Activated naive CD4-positive, alpha-beta T cell (primary cell): Measurements from ENCODE around the gene POLR1C.
A peak's percentile ranks its signal among the peaks of the same experiment; 100 is the strongest.
"Not testable (repeated sequence)": the region's sequence is repeated elsewhere in the genome, so short reads cannot be mapped to it uniquely, and the experiment has no call there.

Source experiments
- DNase-seq, 4 experiments: peaks; one replicate each; lab custom pipeline; 2025; lab: John Stamatoyannopoulos, UW

Gene POLR1C

GRCh38 chr6:43509984-43510826 lies 6.7 kb upstream of the POLR1C start, which contains the start of gene LRRC73:
Gene LRRC73 (minus strand): TSS chr6:43510346. CDS start chr6:43509785, 561 bp downstream.
- peak in 3 of 4 experiments; percentile 36 to 63 (median 40) for DNase-seq

- no peak for DNase-seq
Measured at GRCh38 chr6:43510827-43511163, 6.1 kb upstream of the POLR1C start.

GRCh38 chr6:43511824-43512415 lies 5.0 kb upstream of the POLR1C start:
- DNase-seq = no peak

- no peak for DNase-seq
Measured at GRCh38 chr6:43515808-43516207, 1.1 kb upstream of the POLR1C start.

- no peak for DNase-seq
Measured at GRCh38 chr6:43516367-43516696, 557 bp upstream of the POLR1C start.

- DNase-seq = no peak
Measured at GRCh38 chr6:43517505-43518357, 842 bp downstream of the POLR1C start.

GRCh38 chr6:43520097-43520496 lies 3.2 kb downstream of the POLR1C start:
- DNase-seq = no peak

GRCh38 chr6:43521836-43522235 lies 4.9 kb downstream of the POLR1C start:
- no peak for DNase-seq

GRCh38 chr6:43522547-43523261 lies 5.8 kb downstream of the POLR1C start:
- no peak for DNase-seq

- DNase-seq = no peak
Measured at GRCh38 chr6:43523284-43523683, 6.4 kb downstream of the POLR1C start.

- no peak for DNase-seq
Measured at GRCh38 chr6:43524483-43524961, 7.6 kb downstream of the POLR1C start.

- DNase-seq = no peak
Measured at GRCh38 chr6:43532201-43532600, 15.3 kb downstream of the POLR1C start.

- not testable (repeated sequence) for DNase-seq
Measured at GRCh38 chr6:43538986-43539385, 22.1 kb downstream of the POLR1C start.

GRCh38 chr6:43539409-43539808 lies 22.5 kb downstream of the POLR1C start:
- not testable (repeated sequence) for DNase-seq

GRCh38 chr6:43540507-43540906 lies 23.6 kb downstream of the POLR1C start:
- no peak for DNase-seq

GRCh38 chr6:43541774-43542471 lies 25.0 kb downstream of the POLR1C start:
- DNase-seq = no peak

GRCh38 chr6:43544461-43544860 lies 27.6 kb downstream of the POLR1C start:
- DNase-seq = no peak

- DNase-seq = no peak
Measured at GRCh38 chr6:43547222-43547621, 30.3 kb downstream of the POLR1C start.

- not testable (repeated sequence) for DNase-seq
Measured at GRCh38 chr6:43557620-43558019, 40.7 kb downstream of the POLR1C start.

GRCh38 chr6:43559328-43559727 lies 42.4 kb downstream of the POLR1C start:
- no peak for DNase-seq

- DNase-seq = no peak
Measured at GRCh38 chr6:43570876-43571441, 54.1 kb downstream of the POLR1C start.
